GM21576 (cell line): ENCODE measurements around the gene YIPF2.
"Not testable (repeated sequence)": the region's sequence is repeated elsewhere in the genome, so short reads cannot be mapped to it uniquely, and the experiment has no call there.

Source experiments
- ATAC-seq: cut with Tn5 transposase; IDR thresholded peaks from one replicate; pipeline ENCODE4 v1.9.1; 2021; ENCODE audit warnings: mild to moderate bottlenecking, moderate library complexity; ENCODE audit not compliant: unreplicated experiment

Gene YIPF2

DNA sequence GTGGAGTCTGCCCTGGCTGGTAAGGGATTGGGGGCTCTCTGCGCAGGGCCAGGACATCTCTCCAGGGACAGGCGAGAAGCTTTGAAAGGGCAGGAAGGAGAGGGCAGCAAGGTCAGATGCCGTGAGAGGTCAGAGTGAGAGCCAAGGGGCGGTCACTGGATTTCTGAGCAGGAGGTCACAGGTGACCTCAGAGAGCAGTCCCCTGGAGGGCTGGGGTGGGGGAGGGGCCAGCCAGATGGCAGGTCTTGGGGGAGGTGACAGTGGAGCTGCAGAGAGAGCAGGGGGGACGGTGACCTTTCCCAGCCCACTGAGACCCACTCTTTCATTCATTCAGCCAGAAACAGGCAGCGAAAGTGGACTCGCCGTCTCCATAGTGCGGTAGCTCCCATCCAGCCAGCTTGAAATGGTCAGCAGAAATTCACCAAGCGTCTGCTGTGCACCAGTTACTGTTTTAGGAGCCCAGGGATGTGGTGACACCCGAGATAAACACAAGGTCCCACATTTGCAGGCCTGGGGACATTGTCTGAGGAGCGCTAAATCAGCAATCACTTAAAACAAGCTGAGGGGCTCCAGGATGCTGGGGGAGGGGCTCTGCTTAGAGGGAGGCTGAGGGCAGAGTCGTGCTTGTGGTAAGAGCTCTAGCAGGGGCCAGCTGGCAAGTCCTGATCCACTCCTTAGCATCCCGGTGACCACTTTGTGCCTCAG, 46.9 kb downstream of the YIPF2 start:
- ATAC-seq, result no peak

DNA sequence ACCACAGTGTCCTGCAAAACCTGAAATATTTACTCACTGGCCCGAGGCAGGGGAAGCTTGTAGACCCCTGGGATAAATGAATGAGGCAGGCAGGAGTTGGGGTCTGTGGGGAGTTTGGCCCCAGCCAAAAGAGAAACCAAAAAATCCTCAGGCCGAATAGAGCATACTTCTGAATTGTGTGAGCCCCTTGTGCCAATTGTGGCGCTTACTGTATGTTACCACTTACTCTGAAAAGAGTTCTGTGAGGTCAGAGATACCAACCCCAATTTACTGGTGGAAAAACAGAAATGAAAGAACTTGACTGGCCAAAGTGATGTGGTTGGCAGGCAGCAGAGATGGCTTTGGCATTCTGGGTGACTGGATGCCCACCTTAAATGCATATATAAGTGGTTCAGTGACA, 50.2 kb downstream of the YIPF2 start:
- no peak for ATAC-seq

DNA sequence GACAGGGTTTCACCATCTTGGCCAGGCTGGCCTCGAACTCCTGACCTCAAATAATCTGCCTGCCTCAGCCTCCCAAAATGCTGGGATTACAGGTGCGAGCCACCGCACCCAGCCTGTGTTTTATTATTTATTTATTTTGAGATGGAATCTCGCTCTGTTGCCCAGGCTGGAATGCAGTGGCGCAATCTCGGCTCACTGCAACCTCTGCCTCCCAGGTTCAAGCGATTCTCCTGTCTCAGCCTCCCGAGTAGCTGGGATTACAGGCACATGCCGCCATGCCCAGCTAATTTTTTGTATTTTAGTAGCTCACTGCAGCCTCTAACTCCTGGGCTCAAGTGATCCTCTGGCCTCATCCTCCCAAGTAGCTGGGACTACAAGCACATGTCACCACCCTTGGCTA, 50.8 kb downstream of the YIPF2 start:
- ATAC-seq, result not testable (repeated sequence)

DNA sequence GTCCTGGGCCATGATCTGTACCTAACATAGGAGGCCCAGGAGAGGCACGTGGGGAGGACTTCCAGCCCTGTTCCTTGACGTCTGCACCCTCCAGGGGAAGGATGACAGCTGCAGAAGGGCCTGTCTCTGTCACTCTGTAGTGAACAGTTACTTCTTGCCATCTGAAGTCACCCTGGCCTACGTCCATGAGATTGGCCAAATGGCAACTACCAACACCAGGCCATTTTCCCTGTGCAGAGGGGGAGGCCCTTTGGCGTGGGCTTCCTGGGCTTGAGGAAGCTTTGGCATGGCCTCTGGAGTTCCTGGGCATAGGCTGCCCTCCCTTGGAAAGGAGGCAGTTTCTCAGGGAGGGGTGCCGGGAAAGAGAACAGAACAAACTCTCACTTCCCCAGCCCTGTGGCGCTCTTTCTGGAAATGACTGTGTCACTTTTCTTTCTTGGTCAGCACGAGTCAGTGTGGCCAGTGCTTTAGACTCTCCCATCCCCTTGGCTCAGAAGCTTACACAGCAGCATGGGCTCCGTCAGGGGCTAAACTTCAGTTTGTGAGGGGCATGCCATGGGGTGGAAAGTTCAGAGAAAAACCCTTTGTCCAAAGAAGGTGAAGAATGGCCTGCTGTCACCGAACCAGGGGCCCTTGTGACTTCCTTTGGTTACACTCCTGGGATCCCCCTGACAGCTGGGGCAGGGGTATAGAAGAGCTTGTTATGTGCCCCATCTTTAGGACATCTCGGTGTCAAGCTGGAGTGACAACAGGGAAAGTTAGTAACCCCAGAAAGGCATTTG, 51.8 kb downstream of the YIPF2 start:
- peak; percentile 50 for ATAC-seq

DNA sequence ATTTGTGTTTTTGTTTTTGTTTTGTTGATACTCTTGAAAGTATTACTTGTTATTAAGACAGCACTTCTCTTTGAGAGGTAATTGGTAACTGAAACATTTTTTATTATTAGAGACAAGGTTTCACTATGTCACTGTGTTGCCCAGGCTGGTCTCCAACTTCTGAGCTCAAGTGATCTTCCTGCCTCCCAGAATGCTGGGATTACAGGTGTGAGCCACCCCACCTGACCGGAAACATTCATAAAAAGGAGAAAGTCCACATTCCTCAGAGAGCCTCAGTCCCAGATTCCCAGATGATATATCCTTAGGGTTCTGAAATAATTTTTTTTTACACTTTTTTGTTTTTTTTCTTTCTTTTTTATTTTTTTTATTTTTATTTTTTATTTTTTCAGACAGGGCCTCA, 54.4 kb downstream of the YIPF2 start:
- ATAC-seq, result no peak

DNA sequence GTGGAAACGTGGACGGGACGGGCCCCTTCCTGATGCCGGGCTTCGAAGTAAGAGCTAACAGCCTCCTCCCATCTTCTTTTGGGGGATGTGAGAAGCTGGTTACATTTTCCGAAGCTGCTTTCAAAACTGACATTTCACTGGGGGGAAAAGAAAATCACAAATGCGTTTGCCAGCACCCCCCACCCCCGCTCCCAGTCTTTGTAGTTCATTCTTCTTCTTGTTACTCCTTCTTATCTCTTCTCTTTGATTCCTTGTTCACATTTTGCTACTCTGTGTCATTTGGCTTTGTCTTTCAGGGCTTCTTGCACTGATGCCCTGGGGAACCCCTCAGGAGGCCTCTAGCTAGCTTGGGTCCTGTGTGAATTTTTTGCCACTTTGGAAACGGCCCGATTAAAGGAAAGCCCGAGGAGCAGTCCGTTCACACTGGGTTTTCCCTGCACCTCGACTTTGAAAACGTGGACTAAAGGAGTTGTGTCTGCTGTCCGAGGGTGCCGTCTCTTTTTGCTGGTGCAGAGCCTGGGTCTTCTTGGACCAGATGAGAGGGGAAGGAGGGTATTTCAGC, 55.8 kb downstream of the YIPF2 start:
- ATAC-seq, result no peak
